Measurements from ENCODE around the gene SLC19A3. TPM values are rescaled to one million over a fixed set of nuclear protein-coding genes. Genes with fewer than 3 reads are reported as not detected.

SLC19A3 gene
- total and polyA plus RNA-seq, 2 of the 4 experiments (the other 2 are of a cell fraction) = under 0.01 TPM; not detected in 1

GRCh38 chr2:227703961-227704360, 13.9 kb downstream of the SLC19A3 start:
- Histone ChIP-seq H3K27ac (ENCODE audit: insufficient read depth, low read length) (no peak overlapping the region), H3K79me1 (ENCODE audit: low read depth in 1 of 2, low read length in 2 of 2) (no peaks in the 10 kb centered on the region), H4K8ac (ENCODE audit: low read depth in 2 of 2, low read length in 2 of 2) (no peak overlapping the region), H2BK5ac (ENCODE audit: low read depth, low read length, poor library complexity, severe bottlenecking) (no peak overlapping the region), H3K27me3 (ENCODE audit: control insufficient read depth, insufficient read depth, low read length) (no peaks in the 10 kb centered on the region), H3K4ac (ENCODE audit: low read depth, low read length) (no peak overlapping the region), H3K4me2 (ENCODE audit: low read depth, low read length) (no peak overlapping the region), H3K56ac (ENCODE audit: extremely low read depth, insufficient read depth, low read length) (no peak overlapping the region), H4K91ac (ENCODE audit: insufficient read depth, low read depth, low read length) (no peak overlapping the region), H2AK5ac (ENCODE audit: low read depth, low read length) (no peak overlapping the region), H3K18ac (ENCODE audit: low read depth, low read length) (no peak overlapping the region), H3K9me3 (ENCODE audit: control insufficient read depth, insufficient read depth, low read length) (no peaks in the 10 kb centered on the region), H3K9ac (ENCODE audit: low read depth, low read length) (no peak overlapping the region), H3K36me3 (ENCODE audit: control insufficient read depth, insufficient read depth, low read length) (no peaks in the 10 kb centered on the region), H3K4me3 (ENCODE audit: insufficient read depth, low read depth, low read length) (no peak overlapping the region), H3K23ac (ENCODE audit: low read depth, low read length) (no peak overlapping the region), H2AK9ac (replicated peaks; ENCODE audit: low read depth, low read length, poor library complexity) (no peak overlapping the region), H3K9me1 (ENCODE audit: insufficient read depth, low read length) (no peaks in the 10 kb centered on the region), H4K5ac (ENCODE audit: low read depth, low read length) (no peak overlapping the region), H2BK15ac (ENCODE audit: low read depth, low read length) (no peak overlapping the region), H2BK120ac (ENCODE audit: low read depth, low read length) (no peak overlapping the region), H2AFZ (replicated peaks; ENCODE audit: low read length, poor library complexity) (no peak overlapping the region), H4K20me1 (ENCODE audit: insufficient read depth, low read length) (no peaks in the 10 kb centered on the region), H3K14ac (replicated peaks; ENCODE audit: low read depth, low read length) (no peak overlapping the region), H3K4me1 (ENCODE audit: control insufficient read depth, insufficient read depth, low read length) (no peaks in the 10 kb centered on the region), H2BK20ac (ENCODE audit: low read depth, low read length) (no peak overlapping the region)
- DNase-seq (peak; percentile 13), ATAC-seq (ENCODE audit: low read depth) (peak; percentile 46)
- ChIA-PET CTCF (interaction anchor here (0.5 kb wide), 1 partner anchor 143 kb away, joined by 3 read pairs; no protein-coding TSS in a partner anchor), POLR2A (ENCODE audit: unreplicated experiment) (no interaction called here)
- WGBS, 2 experiments (ENCODE audit: extremely low coverage in 2 of 2, insufficient read length in 1 of 2) = no CpG with 5 or more reads among the region's 3 CpGs
- no peak for TF ChIP-seq MAFK (IDR thresholded peaks at IDR 0.05; ENCODE audit: low read depth, low read length)
- dilution Hi-C loops (cut with HindIII; ENCODE audit: low sequenced_read_pairs, unreplicated experiment) = no loop called here
- in situ Hi-C loops (cut with MboI; ENCODE audit: low sequenced_read_pairs) = no loop called here
- BruUV-seq (replicated peaks) = no TSS peak
- intact Hi-C loops (cut with micrococcal nuclease) = no loop called here
